Tibial nerve (tissue), 3 donors: ENCODE data around the gene THRSP.

Experiments used
- POLR2A ChIP-seq, 2 donors: fragments of 450-650 bp; IDR thresholded peaks; one replicate each; pipeline ENCODE4 v1.6.1; 2017; ENCODE audit warnings: antibody characterized with exemption in 2 of 2, mild to moderate bottlenecking in 2 of 2, moderate library complexity in 2 of 2
- TF ChIP-seq, protein P1 (sequence below), 5 experiments: fragments of 200-600 bp in 3 of 5; fragments of 450-650 bp in 2 of 5; sonication (generic) in 3 of 5; IDR thresholded peaks; one replicate each; pipeline ENCODE4 v1.5.1; 2016 to 2019; ENCODE audit warnings: antibody characterized with exemption in 5 of 5, mild to moderate bottlenecking in 3 of 5, moderate library complexity in 2 of 5

DNA sequence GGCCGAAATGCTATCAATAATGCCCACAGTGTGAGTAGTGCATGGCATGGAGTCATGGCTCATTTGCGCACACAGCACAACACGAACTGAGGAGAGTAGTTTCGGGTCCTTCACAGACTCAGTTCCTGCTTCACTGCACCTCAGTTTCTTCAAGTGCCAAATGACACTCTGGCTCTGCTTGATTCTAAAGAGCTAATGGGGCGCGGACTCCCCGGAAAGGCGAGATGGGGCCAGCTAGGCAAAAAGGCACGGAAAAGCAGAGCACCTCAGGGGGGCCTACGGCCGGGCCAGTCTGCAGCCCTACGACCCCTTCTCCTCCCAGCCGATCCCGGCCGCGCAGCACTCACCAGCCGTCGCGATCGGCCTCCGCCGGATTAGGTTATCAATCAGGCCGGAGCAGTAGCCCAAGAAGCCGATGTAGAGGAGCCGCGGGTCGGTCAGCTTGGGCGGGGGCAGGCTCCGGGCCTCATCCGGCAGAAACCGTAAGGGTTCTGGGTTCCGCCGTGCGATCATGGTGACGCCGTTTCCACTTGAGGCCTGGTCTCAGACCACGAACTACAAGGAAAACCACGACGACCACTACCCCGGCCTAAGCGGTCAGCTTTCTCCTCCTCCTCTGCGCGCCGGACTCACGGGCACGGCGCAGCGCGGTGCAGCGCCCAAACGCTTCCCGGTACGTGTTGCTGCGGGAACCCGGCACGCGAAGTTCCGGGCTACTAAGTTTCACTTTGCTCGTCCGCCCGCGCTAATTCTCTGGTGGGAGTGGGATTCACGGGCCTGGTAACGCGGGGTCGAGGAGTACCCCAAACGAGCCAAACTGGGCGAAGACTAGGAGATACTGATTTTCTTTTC lies 15.8 kb downstream of the THRSP start, which contains the start of gene NDUFC2:
- TF ChIP-seq, protein P1, sequence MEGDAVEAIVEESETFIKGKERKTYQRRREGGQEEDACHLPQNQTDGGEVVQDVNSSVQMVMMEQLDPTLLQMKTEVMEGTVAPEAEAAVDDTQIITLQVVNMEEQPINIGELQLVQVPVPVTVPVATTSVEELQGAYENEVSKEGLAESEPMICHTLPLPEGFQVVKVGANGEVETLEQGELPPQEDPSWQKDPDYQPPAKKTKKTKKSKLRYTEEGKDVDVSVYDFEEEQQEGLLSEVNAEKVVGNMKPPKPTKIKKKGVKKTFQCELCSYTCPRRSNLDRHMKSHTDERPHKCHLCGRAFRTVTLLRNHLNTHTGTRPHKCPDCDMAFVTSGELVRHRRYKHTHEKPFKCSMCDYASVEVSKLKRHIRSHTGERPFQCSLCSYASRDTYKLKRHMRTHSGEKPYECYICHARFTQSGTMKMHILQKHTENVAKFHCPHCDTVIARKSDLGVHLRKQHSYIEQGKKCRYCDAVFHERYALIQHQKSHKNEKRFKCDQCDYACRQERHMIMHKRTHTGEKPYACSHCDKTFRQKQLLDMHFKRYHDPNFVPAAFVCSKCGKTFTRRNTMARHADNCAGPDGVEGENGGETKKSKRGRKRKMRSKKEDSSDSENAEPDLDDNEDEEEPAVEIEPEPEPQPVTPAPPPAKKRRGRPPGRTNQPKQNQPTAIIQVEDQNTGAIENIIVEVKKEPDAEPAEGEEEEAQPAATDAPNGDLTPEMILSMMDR (IDR thresholded peaks at IDR 0.05), result peak in 1 of 5 experiments; percentile 39
- TF ChIP-seq POLR2A (IDR thresholded peaks at IDR 0.05), result peak in 1 of 2 donors; percentile 40
